HUDEP-2 (cell line): ENCODE data around the gene NDUFS8.

ENCODE experiments used
- DNase-seq, 76 experiments: peaks; one replicate each; lab custom pipeline; 2025; ENCODE audit not compliant: unreplicated experiment in 76 of 76; lab: John Stamatoyannopoulos, UW

The NDUFS8 gene

DNA sequence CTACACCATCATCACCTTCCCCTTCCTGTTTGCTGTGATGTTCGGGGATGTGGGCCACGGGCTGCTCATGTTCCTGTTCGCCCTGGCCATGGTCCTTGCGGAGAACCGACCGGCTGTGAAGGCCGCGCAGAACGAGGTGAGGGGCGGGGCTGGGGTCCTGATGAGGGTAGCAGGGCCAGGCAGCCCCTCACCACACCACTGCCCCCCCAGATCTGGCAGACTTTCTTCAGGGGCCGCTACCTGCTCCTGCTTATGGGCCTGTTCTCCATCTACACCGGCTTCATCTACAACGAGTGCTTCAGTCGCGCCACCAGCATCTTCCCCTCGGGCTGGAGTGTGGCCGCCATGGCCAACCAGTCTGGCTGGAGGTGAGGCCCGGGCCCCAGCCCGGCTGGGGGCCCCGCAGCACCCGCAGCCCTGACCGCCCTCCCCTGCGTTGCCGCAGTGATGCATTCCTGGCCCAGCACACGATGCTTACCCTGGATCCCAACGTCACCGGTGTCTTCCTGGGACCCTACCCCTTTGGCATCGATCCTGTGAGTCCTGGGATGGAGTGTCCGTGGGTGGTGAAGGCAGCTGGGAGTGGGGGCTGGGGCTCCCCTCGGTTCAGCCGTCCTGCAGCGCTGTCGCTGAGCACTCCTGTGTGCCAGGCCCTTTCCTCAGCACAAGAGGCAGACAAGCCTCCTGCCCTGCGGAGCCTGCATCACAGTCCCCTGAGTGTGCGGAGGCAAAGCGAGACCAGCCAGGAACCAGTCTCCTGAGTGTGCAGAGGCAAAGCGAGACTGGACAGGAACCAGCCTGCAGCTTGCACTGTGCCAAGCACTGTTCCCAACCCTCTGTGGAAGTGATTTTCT lies 17.2 kb downstream of the NDUFS8 start:
- no peak for DNase-seq

DNA sequence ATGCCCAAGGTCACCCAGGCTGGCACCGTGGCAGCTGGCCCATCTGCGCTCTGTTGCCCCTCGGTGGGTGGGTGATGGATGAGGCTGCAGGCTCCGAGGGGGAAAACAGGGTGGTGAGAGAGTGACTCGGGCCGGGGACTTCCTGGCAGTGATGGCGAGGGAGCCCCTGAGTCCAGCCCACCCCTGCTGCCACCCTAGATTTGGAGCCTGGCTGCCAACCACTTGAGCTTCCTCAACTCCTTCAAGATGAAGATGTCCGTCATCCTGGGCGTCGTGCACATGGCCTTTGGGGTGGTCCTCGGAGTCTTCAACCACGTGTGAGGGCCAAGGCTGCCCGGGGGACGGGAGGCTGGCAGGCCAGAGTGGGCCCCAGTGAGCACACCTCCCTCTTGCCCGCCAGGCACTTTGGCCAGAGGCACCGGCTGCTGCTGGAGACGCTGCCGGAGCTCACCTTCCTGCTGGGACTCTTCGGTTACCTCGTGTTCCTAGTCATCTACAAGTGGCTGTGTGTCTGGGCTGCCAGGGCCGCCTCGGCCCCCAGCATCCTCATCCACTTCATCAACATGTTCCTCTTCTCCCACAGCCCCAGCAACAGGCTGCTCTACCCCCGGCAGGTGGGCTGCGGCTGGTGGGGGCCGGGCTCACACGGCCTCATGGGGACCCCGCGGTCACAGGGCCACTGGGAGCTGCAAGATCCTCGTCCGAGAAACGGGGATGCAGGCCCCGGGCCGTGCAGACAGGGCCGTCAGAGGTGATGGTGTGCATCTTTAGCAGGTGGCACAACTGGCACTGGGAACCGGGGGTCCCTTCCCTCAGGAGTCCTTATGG lies 18.4 kb downstream of the NDUFS8 start:
- no peak for DNase-seq

GRCh38 chr11:68049509-68050370 lies 19.3 kb downstream of the NDUFS8 start:
- DNase-seq = no peak

DNA sequence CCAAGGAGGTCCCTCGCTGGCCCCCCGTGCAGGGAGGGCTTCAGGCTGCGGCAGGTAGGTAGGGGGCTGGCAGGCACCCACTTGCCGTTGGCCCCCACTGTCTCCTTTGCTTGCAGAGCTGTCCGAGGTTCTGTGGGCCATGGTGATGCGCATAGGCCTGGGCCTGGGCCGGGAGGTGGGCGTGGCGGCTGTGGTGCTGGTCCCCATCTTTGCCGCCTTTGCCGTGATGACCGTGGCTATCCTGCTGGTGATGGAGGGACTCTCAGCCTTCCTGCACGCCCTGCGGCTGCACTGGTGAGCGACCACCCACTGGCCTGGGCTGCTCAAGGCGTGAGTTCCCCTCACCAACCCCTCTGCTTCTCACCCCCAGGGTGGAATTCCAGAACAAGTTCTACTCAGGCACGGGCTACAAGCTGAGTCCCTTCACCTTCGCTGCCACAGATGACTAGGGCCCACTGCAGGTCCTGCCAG lies 19.9 kb downstream of the NDUFS8 start:
- DNase-seq = no peak

DNA sequence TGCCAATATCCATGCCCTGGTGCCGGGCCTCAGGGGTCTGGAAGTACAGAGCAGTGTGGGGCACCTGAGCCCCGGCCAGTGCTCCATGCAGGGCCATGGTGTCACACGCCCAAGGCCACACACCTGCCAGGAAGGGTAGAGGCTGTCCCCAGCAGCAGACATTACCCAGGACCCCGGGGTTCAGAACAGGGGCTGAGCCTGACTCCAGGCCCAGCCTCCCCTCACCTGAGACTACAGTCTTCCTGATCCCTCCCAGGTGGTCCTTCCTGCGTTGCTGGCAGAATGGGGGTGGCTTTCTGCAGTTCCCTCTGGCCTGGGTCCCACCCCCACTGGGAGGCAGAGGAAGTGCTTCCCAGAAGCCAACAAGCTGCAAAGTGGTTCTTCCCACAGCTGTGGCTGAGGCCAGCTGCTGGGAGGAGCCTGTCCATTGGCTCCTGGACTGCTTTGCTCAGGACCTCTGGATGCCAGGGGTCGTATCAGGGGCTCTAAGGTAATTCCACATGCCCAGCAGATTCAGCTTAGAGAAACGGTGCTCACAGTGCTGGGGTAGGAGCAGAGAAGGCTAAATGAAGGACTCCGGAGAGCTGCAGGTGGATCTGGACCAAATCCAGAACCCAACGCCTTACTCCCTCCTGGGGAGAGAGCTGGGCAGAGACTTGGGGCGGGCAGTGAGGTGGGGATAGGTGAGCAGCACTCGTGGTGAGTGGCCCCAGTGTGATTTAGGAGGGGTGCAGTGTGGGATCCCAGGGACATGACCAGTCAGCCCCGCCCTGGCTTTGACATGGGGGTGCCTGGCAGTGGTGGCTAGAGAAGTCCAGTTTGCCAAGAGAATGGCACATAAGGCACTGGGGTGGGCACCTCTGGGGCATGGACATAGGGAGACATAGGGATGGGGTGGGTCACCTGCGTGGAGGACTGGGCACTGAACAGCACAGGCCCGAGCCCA lies 21.0 kb downstream of the NDUFS8 start:
- no peak for DNase-seq

DNA sequence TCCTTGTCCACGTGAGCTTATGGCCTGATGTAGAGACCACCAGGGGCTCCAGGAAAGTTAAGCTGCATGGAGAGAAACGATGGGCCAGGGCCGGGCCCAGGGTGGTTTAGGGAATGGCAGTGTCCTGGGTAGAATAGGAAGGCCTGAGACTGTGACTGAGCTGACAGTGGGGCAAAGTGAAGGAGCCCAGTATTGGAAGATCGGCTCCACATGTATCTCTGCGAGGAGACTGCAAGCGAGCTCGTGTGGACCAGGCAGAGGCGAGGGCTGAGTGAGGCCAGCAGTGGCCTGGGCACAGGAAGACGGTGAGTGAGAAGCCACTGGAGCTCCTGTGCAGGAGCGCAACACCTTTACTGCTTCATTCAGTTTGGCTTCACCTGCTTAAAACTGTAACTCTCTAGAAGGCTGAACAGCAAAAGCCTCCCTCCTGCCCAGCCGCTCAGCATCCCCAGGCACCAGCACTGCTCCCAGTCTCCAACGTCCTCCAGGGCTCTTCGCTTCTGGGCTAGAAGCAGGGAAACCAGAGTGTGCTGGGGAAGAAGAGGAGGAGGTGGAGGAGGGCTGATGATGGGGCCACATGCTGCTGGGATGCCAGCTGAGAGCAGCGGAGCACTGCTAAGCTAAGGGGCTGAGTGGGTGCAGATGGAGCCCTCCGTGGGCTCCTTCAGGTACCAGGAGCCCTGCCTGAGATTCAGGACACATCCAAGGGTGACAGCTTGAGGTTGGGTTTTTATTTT lies 21.8 kb downstream of the NDUFS8 start:
- no peak for DNase-seq

- DNase-seq = no peak
Measured at GRCh38 chr11:68053117-68053516, 22.6 kb downstream of the NDUFS8 start.

DNA sequence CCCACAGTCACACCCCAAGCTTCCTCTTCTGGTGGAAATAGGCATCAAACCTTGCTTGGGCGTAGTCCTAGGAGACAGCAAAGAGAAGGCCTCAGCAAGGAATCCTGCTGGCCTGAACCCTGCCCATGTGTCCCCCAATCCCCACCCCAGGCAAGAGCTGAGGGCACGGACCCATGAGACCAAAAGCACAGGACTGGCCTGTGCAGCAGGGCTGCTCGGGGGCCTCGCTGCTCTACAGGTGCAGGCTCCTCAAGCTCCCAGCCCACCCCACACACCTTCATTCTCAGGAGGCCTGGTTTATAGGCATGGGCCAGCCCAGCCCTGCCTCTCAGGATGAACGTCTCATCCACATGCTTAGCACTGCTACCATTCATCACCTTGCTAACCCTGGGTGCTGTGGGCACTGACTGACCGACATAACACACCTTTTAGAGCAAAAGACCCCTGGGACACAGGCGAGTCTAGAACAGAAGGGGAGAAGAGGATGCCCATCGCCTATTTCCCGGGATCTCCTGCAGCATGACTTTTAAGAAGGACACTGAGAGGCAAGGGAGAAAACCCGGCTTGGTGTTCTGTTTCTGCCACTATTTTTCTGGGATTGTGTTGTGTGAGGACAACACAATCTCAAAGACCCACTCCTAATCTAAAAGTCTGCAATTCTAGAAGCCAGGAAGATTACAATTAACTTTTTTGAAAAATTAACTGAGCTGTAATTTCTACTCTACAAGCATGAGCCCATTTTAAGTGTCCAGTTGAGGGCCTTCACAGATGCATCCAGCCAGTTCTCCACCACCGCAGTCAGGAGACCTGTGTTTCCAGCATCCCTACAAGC lies 23.7 kb downstream of the NDUFS8 start:
- DNase-seq = no peak

- no peak for DNase-seq
Measured at GRCh38 chr11:68056317-68057285, 26.1 kb downstream of the NDUFS8 start.

GRCh38 chr11:68057807-68058206 lies 27.3 kb downstream of the NDUFS8 start:
- no peak for DNase-seq

DNA sequence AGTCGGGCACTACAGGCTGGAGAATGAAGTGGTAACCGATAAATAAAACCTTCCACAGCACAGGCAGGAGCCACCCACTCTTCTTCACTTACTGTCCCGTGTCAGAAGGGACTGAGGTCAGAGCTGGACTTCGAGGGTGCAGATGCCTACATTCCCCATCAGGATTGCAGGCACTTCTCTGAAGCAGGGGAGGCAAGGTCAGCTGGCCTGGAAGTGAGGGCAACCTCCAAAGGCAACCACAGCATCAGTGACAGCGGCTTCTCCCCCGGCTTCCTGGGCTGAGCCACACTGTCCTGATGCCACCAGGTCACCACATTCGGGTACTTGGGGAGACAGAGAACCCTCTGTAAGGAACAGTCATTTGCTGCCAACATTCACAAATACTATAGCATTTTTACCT lies 31.0 kb downstream of the NDUFS8 start:
- DNase-seq = no peak

GRCh38 chr11:68064926-68065325 lies 34.4 kb downstream of the NDUFS8 start:
- DNase-seq = no peak

DNA sequence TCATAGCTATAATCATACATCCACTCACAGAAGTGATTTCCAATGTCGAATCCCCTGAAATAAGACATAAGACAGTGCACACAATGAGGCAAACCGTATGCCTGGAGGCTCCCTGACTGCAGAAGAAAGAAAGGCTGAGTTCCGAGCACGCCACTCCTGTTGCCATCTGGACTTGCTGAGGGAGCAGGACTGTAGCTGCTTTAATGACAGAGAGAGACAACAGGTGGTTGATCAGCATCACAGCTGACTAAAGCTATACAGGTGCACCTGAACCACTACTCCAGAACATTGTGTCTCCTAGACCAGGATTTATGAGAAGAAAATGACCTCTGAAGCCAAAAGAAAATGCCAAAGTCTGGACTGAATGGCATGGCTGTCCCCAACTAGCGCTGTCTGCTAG lies 35.4 kb downstream of the NDUFS8 start:
- no peak for DNase-seq

DNA sequence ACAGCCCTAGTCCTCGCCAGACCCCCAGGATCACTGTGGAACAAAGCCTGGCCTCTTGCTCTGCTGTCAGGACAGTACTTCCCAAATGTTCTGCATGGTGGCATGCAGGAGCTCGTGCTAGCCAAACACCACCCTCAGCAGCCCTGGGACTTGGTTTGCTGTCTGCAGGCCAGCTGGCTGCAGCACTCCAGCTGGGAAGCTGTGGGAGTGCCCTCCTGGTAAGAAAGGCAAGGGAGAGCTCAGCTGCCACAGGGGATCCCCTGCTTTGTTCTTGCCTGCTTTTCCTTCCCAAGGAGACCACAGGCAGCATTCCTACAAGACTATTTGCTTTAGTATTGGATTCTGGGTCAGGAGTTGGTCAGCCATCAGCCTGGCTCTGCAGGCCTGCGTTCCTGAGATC lies 36.3 kb downstream of the NDUFS8 start:
- no peak for DNase-seq

DNA sequence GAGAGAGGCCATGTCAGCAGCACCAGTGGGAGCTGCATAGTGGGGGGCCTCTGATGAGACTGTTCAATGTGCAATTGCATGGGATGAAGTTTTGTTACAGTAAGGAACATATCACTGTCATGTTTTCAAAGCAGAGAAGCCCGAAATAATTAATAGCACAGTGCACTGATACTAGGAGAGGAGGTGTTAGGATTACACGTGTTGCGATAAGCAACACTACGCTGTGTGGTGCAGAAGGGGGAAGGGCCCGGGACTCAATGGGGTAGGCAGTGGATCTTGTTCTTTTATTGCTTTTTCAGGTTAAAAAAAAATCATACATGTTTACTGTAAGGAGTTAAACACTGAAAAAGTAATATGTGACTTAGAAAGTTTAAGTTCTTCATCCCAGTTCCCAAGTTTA lies 37.5 kb downstream of the NDUFS8 start:
- no peak for DNase-seq

DNA sequence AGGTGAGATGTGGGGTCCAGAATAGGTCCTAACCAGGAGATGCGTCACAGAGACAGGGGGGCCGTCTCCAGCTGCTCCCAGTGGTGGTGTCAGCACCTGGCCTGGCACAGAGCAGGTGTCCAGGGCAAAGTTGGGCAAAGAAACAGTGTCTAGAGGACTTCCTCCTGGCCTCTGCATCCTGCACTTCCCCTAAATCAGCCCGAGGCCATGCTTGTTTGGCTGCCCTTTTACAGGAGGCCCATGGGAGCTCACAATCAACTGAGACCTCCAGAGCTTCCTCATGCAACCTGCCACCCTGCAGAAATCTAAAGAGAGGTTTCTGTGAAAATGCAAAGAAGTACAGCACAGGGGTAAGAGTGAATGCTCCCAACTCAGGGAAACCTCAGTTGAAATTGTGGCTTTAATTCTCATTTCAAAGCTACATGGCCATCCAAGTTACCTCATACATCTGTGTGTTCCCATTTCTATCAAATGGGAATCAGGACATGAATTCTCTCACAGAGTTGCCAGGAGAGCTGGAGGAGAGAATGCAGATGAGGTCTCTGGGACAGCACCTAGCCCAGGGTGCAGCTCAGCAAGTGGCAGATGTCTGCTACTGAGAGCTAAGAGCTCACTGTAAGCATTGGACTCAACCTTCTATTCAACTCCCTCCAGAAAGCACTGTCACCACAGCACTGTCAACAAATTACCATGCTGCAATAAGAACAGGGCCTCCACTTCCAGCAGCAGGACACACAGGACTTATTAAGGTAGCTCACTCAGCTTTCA lies 41.0 kb downstream of the NDUFS8 start:
- DNase-seq = no peak
